GM04503 (cell line): ENCODE measurements around the gene NTS.

Source experiments
- DNase-seq: peaks from one replicate; pipeline ENCODE4 v3.0.0-alpha.2; 2012; ENCODE audit warnings: low read depth

The NTS gene

GRCh38 chr12:85923767-85924331 lies 49.8 kb downstream of the NTS start:
- DNase-seq: no peak

- no peak for DNase-seq
Measured at GRCh38 chr12:85927166-85927565, 53.1 kb downstream of the NTS start.
